Neural progenitor cell (in vitro differentiated cells): Measurements from ENCODE around the gene P2RX3. TPM values are rescaled to one million over a fixed set of nuclear protein-coding genes. Genes with fewer than 3 reads are reported as not detected.
A peak's percentile ranks its signal among the peaks of the same experiment; 100 is the strongest.

Experiments
- DNase-seq: peaks from one replicate; pipeline ENCODE4 v3.0.0-alpha.2; 2016; ENCODE audit warnings: low spot score
- H2AFZ ChIP-seq: fragments of 200-600 bp; sonication (generic); replicated peaks from 2 replicates; pipeline ENCODE4 v1.6.1; 2016; ENCODE audit warnings: antibody characterized with exemption
- H3F3A ChIP-seq: fragments of 200-600 bp; sonication (generic); 2 replicates; pipeline ENCODE4 v1.6.1; 2016; ENCODE audit warnings: antibody characterized with exemption, low read depth
- H3K27ac ChIP-seq: fragments of 200-600 bp; sonication (generic); 2 replicates; pipeline ENCODE4 v1.5.1; 2016; ENCODE audit warnings: mild to moderate bottlenecking
- H3K27me3 ChIP-seq: fragments of 200-600 bp; sonication (generic); 2 replicates; pipeline ENCODE4 v1.6.1; 2016; ENCODE audit warnings: mild to moderate bottlenecking, moderate library complexity
- H3K36me3 ChIP-seq: fragments of 200-600 bp; sonication (generic); 2 replicates; pipeline ENCODE4 v1.5.1; 2016
- H3K4me1 ChIP-seq: fragments of 200-600 bp; sonication (generic); 2 replicates; pipeline ENCODE4 v1.6.1; 2016; ENCODE audit warnings: mixed run types
- H3K4me2 ChIP-seq: fragments of 200-600 bp; sonication (generic); 2 replicates; pipeline ENCODE4 v1.6.1; 2016
- H3K4me3 ChIP-seq: fragments of 200-600 bp; sonication (generic); 2 replicates; pipeline ENCODE4 v1.5.1; 2016
- H3K79me2 ChIP-seq: fragments of 200-600 bp; sonication (generic); 2 replicates; pipeline ENCODE4 v1.6.1; 2016; ENCODE audit warnings: low read depth
- H3K9ac ChIP-seq: fragments of 200-600 bp; sonication (generic); 2 replicates; pipeline ENCODE4 v1.6.1; 2016
- H3K9me3 ChIP-seq: fragments of 200-600 bp; sonication (generic); 2 replicates; pipeline ENCODE4 v1.5.1; 2016; ENCODE audit warnings: low read depth
- H4K20me1 ChIP-seq: fragments of 200-600 bp; sonication (generic); 2 replicates; pipeline ENCODE4 v1.6.1; 2016; ENCODE audit warnings: low read depth
- H3K27ac Mint-ChIP-seq: 3 replicates; pipeline ENCODE4 v1.8.0; 2021; ENCODE audit warnings: mixed read lengths
- H3K27me3 Mint-ChIP-seq: 2 replicates; pipeline ENCODE4 v1.8.0; 2022; ENCODE audit warnings: low read depth, mild to moderate bottlenecking, inconsistent platforms, moderate library complexity, mixed read lengths; ENCODE audit not compliant: insufficient read depth
- H3K36me3 Mint-ChIP-seq: 3 replicates; pipeline ENCODE4 v1.8.0; 2021; ENCODE audit warnings: mixed read lengths
- H3K4me1 Mint-ChIP-seq: 3 replicates; pipeline ENCODE4 v1.8.0; 2021; ENCODE audit warnings: mixed read lengths
- H3K4me3 Mint-ChIP-seq: 3 replicates; pipeline ENCODE4 v1.8.0; 2021; ENCODE audit warnings: mild to moderate bottlenecking, moderate library complexity, mixed read lengths
- H3K9me3 Mint-ChIP-seq: 3 replicates; pipeline ENCODE4 v1.8.0; 2020; ENCODE audit warnings: mixed read lengths
- EZH2 ChIP-seq: fragments of 200-600 bp; sonication (generic); IDR thresholded peaks from 2 replicates; pipeline ENCODE4 v1.6.1; 2017; ENCODE audit warnings: antibody characterized with exemption, mild to moderate bottlenecking, moderate library complexity
- EZH2phosphoT487 ChIP-seq: fragments of 200-600 bp; sonication (generic); IDR thresholded peaks from 2 replicates; pipeline ENCODE4 v1.6.1; 2017; ENCODE audit warnings: antibody characterized with exemption
- total RNA-seq: library from RNA; depleted of rRNA; stranded (reverse); fragments of >200 nt; gene quantifications from 2 replicates; pipeline ENCODE4 v1.2.3, GENCODE V29; 2015; ENCODE audit warnings: low replicate concordance
- TF ChIP-seq, protein P1 (sequence below): fragments of 200-600 bp; sonication (generic); IDR thresholded peaks from 2 replicates; pipeline ENCODE4 v1.5.1; 2017; ENCODE audit warnings: antibody characterized with exemption, mild to moderate bottlenecking

P2RX3 gene
- total RNA-seq, 1 donor from 2014 or later: 2.4 TPM

DNA sequence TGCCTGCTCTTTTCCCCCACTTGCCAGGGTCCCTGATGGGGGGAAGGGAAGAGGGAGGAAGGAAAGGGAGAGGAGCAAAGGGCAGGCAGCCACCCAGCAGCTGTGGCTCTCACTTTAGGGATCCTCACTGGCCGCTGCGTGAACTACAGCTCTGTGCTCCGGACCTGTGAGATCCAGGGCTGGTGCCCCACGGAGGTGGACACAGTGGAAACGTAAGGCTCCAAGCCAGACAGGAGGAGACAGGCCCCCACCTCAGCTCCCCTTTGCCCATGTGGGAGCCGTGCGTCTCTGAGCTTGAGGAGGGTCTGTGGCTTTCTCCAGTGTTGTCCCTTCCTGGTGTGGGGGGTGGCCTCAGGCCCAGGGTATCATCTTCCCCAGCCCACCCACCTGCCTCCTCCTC is 9.9 kb downstream of the P2RX3 start:
- Histone ChIP-seq H3K4me2 (no peak overlapping the region), H3K9ac (no peak overlapping the region), H2AFZ (no peak overlapping the region), H3K79me2 (no peaks in the 10 kb centered on the region), H3K4me1 (peaks cover 23% of the 10 kb centered on the region), H3F3A (peaks cover 23% of the 10 kb centered on the region), H3K27ac (no peak overlapping the region), H3K36me3 (no peaks in the 10 kb centered on the region), H3K9me3 (no peaks in the 10 kb centered on the region), H3K27me3 (no peaks in the 10 kb centered on the region), H3K4me3 (no peak overlapping the region), H4K20me1 (no peaks in the 10 kb centered on the region)
- no peak overlapping the region for H3K27ac Mint-ChIP-seq
- peaks cover 15% of the 10 kb centered on the region for H3K9me3 Mint-ChIP-seq
- no peak overlapping the region for H3K4me3 Mint-ChIP-seq
- TF ChIP-seq, protein P1, sequence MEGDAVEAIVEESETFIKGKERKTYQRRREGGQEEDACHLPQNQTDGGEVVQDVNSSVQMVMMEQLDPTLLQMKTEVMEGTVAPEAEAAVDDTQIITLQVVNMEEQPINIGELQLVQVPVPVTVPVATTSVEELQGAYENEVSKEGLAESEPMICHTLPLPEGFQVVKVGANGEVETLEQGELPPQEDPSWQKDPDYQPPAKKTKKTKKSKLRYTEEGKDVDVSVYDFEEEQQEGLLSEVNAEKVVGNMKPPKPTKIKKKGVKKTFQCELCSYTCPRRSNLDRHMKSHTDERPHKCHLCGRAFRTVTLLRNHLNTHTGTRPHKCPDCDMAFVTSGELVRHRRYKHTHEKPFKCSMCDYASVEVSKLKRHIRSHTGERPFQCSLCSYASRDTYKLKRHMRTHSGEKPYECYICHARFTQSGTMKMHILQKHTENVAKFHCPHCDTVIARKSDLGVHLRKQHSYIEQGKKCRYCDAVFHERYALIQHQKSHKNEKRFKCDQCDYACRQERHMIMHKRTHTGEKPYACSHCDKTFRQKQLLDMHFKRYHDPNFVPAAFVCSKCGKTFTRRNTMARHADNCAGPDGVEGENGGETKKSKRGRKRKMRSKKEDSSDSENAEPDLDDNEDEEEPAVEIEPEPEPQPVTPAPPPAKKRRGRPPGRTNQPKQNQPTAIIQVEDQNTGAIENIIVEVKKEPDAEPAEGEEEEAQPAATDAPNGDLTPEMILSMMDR: no peak
- no peak for TF ChIP-seq EZH2
- no peak for TF ChIP-seq EZH2phosphoT487
- peaks cover 9% of the 10 kb centered on the region for H3K27me3 Mint-ChIP-seq
- H3K4me1 Mint-ChIP-seq: peaks cover 28% of the 10 kb centered on the region
- DNase-seq: no peak
- H3K36me3 Mint-ChIP-seq: peaks cover 2% of the 10 kb centered on the region

DNA sequence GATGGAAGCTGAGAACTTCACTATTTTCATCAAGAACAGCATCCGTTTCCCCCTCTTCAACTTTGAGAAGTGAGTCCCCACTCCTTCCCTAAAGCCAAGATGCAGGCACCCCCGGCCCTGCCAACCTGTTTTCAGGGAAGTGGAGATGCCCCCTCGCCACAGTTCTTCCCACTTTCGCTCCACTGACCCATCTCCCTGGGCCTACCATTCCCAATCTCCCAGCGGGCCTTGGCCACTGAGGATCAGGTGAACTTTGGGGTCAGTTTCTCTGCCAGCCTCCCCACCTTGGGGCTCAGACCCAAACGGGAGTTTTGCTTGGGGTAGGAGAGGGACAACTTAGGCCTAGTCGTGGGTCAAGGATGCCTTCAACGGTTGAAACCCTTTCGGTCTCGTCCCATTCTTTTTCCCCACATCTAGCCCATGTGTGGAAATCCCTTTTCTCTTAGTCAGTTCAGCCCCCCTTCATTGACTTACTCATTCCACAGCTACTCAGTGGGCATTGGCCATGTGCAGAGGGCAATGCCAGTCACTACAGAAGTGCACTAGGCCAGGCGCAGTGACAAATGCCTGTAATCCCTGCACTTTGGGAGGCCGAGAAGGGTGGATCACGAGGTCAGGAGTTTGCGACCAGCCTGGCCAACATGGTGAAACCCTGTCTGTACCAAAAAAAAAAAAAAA is 10.6 kb downstream of the P2RX3 start:
- Histone ChIP-seq H3K27me3 (no peaks in the 10 kb centered on the region), H4K20me1 (no peaks in the 10 kb centered on the region), H3K9ac (no peak overlapping the region), H3K4me1 (peaks cover 23% of the 10 kb centered on the region), H3K9me3 (no peaks in the 10 kb centered on the region), H3K27ac (no peak overlapping the region), H3F3A (peaks cover 23% of the 10 kb centered on the region), H3K4me3 (no peak overlapping the region), H3K79me2 (no peaks in the 10 kb centered on the region), H3K36me3 (no peaks in the 10 kb centered on the region), H3K4me2 (no peak overlapping the region), H2AFZ (no peak overlapping the region)
- Mint-ChIP-seq H3K9me3 (peaks cover 15% of the 10 kb centered on the region), H3K4me3 (no peak overlapping the region), H3K27ac (peak overlapping the region; percentile 21), H3K27me3 (peaks cover 9% of the 10 kb centered on the region), H3K36me3 (peaks cover 2% of the 10 kb centered on the region), H3K4me1 (peaks cover 28% of the 10 kb centered on the region)
- DNase-seq: no peak
- TF ChIP-seq EZH2: no peak
- no peak for TF ChIP-seq EZH2phosphoT487
- TF ChIP-seq, protein P1: no peak

DNA sequence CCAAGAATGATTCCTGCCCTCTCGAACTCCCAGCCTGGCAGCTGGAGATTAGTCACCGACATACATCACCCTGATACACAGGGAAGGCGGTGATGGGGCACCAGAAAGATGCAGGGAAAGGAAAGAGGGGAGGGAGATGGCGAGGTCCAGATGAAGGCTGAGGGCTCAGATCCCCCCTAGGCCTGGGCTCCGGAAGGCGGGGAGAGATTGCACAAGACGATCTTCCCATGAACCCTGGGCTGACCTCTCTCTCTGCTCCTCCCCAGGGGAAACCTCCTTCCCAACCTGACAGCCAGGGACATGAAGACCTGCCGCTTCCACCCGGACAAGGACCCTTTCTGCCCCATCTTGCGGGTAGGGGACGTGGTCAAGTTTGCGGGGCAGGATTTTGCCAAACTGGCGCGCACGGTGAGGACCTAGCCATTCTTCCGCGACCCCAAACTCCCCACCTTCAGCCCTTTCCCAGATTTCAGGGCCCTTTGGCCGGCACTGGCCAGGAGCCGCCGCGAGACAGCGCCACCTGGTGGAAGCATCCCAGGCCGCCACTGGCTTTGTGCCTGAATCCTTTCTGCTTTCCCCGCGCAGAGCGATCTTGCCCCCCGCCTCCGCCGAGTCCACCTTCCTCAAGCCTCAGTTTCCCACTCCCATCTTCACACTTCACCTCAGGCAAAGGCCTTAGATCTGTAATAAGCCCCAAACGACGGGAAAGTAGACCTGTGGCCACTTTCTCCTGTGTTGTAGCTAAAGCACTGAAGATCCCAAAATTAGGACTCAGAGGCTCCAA is 11.5 kb downstream of the P2RX3 start:
- no peaks in the 10 kb centered on the region for H3K79me2 ChIP-seq
- H3K27ac ChIP-seq: no peak overlapping the region
- H3K36me3 Mint-ChIP-seq: peaks cover 2% of the 10 kb centered on the region
- H3K9me3 Mint-ChIP-seq: peaks cover 15% of the 10 kb centered on the region
- H3K4me2 ChIP-seq: no peak overlapping the region
- H3K4me3 ChIP-seq: no peak overlapping the region
- peaks cover 33% of the 10 kb centered on the region for H3K4me1 Mint-ChIP-seq
- peak overlapping the region; percentile 49 for H3K4me3 Mint-ChIP-seq
- no peak overlapping the region for H3K9ac ChIP-seq
- no peak for TF ChIP-seq EZH2
- TF ChIP-seq, protein P1: peak; percentile 88
- H3K27ac Mint-ChIP-seq: peak overlapping the region; percentile 26
- peak overlapping the region; percentile 100 for H2AFZ ChIP-seq
- no peaks in the 10 kb centered on the region for H4K20me1 ChIP-seq
- peaks cover 9% of the 10 kb centered on the region for H3K27me3 Mint-ChIP-seq
- H3K27me3 ChIP-seq: no peaks in the 10 kb centered on the region
- peaks cover 28% of the 10 kb centered on the region for H3F3A ChIP-seq
- peaks cover 30% of the 10 kb centered on the region for H3K4me1 ChIP-seq
- no peaks in the 10 kb centered on the region for H3K36me3 ChIP-seq
- peak; percentile 83 for DNase-seq
- H3K9me3 ChIP-seq: no peaks in the 10 kb centered on the region
